ENCODE results near the gene RABAC1.

Gene RABAC1

DNA sequence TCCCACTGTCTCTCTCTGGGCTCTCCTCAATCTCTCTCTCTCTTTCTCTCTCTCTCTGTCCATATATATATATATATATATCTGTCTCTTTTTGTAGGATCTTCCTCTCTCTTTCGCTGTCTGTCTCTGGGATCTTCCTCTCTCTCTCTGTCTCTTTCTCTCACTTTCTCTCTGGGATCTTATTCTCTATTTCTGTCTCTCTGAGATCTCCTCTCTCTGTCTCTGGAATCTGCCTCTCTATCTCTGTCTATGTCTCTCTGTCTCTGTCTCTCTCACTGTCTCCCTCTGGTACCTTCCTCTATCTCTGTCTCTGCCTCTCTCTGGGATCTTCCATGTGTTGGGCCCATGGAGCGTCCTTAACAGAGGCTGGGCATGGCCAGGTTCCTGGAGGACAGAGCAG, 31.5 kb upstream of the RABAC1 start:
- TF ChIP-seq, protein P1, sequence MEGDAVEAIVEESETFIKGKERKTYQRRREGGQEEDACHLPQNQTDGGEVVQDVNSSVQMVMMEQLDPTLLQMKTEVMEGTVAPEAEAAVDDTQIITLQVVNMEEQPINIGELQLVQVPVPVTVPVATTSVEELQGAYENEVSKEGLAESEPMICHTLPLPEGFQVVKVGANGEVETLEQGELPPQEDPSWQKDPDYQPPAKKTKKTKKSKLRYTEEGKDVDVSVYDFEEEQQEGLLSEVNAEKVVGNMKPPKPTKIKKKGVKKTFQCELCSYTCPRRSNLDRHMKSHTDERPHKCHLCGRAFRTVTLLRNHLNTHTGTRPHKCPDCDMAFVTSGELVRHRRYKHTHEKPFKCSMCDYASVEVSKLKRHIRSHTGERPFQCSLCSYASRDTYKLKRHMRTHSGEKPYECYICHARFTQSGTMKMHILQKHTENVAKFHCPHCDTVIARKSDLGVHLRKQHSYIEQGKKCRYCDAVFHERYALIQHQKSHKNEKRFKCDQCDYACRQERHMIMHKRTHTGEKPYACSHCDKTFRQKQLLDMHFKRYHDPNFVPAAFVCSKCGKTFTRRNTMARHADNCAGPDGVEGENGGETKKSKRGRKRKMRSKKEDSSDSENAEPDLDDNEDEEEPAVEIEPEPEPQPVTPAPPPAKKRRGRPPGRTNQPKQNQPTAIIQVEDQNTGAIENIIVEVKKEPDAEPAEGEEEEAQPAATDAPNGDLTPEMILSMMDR (IDR thresholded peaks at IDR 0.05; ENCODE audit: insufficient read depth, low read length, missing control alignments): no peak
- ChIA-PET POLR2A (no interaction called here), CTCF (interaction anchor here (0.6 kb wide), 1 partner anchor 39 kb away, joined by 3 read pairs; no protein-coding TSS in a partner anchor)
- DNase-seq (ENCODE audit: low read depth, low spot score): no peak
- H3K4me3 ChIP-seq (ENCODE audit: low read depth, low read length): no peak overlapping the region

DNA sequence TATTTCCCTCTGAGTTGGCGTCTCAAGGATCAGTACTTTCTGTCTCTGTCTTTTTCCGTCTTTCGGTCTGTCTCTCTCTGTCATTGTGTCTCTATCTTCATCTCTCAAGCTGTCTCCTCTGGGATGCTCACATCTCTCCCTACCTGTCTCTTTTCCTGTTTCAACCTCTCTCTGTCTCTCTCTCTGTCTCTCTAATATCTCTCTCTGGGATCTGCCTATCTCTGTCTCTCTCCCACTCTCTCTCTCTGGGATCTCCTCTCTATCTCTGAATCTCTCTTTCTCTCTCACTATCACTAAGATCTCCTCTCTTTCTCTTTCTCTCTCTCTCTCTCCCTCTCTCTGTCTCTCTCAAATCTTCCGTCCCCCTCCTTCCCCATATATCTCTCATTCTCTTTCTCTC, 30.9 kb upstream of the RABAC1 start:
- no peak overlapping the region for H3K4me3 ChIP-seq (ENCODE audit: low read depth, low read length)
- ChIA-PET CTCF (no interaction called here), POLR2A (no interaction called here)
- TF ChIP-seq, protein P1 (IDR thresholded peaks at IDR 0.05; ENCODE audit: insufficient read depth, low read length, missing control alignments): no peak
- DNase-seq (ENCODE audit: low read depth, low spot score): no peak

DNA sequence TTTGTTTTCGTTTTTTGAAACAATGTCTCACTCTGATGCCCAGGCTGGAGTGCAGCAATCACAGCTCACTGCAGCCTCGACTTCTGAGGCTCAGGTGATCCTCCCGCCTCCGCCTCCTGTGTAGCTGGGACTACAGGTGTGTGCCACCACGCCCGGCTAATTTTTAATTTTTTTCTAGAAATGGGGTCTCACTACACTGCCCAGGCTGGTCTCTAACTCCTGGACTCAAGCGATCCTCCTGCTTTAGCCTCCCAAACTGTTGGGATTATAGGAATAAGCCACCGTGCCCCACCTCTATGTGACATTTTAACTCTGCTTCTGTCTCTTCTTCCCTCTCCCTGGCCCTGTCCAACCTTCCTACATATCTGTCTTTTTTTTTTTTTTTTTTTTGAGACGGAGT, 29.8 kb upstream of the RABAC1 start:
- ChIA-PET POLR2A (no interaction called here), CTCF (no interaction called here)
- DNase-seq (ENCODE audit: low read depth, low spot score): no peak
- H3K4me3 ChIP-seq (ENCODE audit: low read depth, low read length): no peak overlapping the region
- TF ChIP-seq, protein P1 (IDR thresholded peaks at IDR 0.05; ENCODE audit: insufficient read depth, low read length, missing control alignments): no peak

DNA sequence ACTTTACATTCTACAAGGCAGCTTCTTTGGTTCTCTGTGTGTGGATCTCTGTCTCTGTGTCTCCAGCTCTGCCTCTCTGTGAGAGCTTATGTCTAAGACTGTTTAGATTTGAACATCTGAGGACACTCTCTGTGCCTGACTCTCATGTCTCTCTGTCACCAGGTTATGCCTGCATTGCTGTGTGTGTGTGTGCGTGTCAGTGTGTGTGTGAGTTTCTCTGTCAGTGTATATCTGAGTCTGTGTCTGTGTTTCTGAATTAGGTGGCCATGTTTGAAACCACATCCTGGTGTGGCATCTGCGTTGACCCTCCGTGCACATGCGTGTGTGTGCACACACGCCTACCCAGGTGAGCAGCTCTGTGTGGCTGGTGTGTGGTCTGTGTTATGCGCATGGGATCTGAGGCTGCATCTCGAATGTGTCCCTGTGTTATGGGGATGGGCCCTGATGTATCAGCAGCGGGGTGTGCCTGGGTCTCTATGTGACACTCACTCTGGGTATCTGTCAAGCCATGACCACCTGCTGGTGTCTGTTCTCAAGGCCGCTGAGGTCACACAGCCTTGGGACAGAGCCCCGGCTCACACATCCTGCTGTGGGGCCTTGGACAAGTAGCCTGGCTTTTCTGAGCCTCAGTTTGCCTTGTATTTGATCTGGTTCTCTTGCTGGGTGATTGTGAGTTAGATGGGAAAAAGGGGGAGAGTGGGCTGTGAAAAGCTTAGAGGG, 28.2 kb upstream of the RABAC1 start:
- no peak overlapping the region for H3K4me3 ChIP-seq (ENCODE audit: low read depth, low read length)
- ChIA-PET CTCF (no interaction called here), POLR2A (no interaction called here)
- TF ChIP-seq, protein P1 (IDR thresholded peaks at IDR 0.05; ENCODE audit: insufficient read depth, low read length, missing control alignments): no peak
- no peak for DNase-seq (ENCODE audit: low read depth, low spot score)

DNA sequence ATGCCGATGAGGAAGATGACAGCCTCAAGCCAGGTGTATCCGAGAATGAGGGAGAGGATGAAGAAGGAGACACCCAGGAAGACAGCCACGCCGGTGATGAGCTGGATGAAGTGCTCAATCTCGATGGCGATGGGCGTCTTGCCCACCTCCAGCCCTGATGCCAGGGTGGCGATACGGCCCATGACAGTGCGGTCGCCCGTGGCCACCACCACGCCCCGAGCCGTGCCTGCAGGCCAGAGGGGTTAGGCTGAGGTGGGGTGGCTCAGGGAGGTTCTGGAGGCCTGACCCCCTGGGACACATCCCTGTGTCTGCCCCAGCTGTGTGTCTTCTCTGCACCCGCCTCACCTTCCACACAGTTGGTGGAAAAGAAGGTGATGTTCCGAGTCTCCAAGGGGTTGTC, 25.8 kb upstream of the RABAC1 start:
- ChIA-PET POLR2A (no interaction called here), CTCF (no interaction called here)
- no peak overlapping the region for H3K4me3 ChIP-seq (ENCODE audit: low read depth, low read length)
- TF ChIP-seq, protein P1 (IDR thresholded peaks at IDR 0.05; ENCODE audit: insufficient read depth, low read length, missing control alignments): no peak
- no peak for DNase-seq (ENCODE audit: low read depth, low spot score)

DNA sequence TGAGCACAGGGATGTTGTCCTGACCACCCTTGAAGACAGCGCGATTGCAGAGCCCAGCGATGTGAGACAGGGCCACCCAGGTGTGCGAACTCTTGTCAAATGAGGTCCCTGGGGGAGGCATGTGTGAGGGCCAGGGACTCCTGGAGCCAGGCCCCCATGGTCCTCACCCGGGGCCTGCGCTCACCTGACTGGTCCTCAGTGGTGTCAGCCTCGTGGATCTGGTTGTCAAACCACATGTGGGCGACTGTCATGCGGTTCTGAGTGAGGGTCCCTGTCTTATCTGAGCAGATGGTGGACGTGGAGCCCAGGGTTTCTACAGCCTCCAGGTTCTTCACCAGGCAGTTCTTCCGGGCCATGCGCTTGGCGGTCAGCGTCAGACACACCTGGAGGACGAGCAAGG, 22.6 kb upstream of the RABAC1 start:
- H3K4me3 ChIP-seq (ENCODE audit: low read depth, low read length): no peak overlapping the region
- ChIA-PET CTCF (no interaction called here), POLR2A (no interaction called here)
- TF ChIP-seq, protein P1 (IDR thresholded peaks at IDR 0.05; ENCODE audit: insufficient read depth, low read length, missing control alignments): no peak
- DNase-seq (ENCODE audit: low read depth, low spot score): no peak
